ENCODE measurements around the gene PLAC9.
"Not testable (repeated sequence)": the region's sequence is repeated elsewhere in the genome, so short reads cannot be mapped to it uniquely, and the experiment has no call there.

The PLAC9 gene, protein sequence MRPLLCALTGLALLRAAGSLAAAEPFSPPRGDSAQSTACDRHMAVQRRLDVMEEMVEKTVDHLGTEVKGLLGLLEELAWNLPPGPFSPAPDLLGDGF

DNA sequence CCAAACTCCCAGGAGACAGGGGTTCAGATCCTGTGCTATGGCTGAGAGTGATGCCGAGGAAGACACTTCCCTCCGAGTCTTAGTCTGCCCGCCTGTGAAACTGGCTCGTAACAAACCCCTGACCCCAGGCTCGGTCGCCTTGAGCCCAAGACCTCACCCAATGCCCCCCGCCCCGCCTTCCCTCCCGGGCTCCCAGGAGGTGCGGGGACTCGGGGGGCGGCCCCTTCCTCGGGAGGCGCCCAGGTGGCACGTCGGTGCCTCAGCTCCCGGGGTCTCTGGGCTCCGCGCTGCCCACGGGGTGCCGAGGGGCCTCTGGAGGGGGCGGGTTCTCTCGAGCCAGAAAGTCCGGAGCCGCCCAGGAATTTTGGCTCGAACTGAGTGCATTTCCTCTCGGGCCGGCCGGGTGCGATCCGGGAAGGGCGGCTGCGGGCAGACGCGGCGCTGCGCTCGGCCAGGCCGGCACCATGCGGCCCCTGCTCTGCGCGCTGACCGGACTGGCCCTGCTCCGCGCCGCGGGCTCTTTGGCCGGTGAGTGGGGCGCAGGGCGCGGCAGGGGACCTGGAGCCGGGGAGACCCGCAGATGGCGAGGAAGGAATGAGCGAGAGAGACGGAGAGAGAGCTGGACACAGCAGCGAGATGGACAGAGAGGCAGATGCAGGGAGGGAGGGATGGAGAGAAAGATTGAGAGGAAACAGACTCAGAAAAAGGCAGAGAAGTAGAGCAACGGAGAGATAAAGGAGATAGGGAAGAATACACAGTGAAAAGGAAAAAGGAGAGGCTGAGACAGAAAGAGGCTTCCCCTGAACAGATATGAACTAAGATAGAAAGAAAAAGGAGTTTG lies at the start of gene PLAC9:
PLAC9 (plus strand) TSS at position 432 of the 841 bp plus-strand sequence; CDS start at position 465, 33 bp downstream.
- no peak for DNase-seq

DNA sequence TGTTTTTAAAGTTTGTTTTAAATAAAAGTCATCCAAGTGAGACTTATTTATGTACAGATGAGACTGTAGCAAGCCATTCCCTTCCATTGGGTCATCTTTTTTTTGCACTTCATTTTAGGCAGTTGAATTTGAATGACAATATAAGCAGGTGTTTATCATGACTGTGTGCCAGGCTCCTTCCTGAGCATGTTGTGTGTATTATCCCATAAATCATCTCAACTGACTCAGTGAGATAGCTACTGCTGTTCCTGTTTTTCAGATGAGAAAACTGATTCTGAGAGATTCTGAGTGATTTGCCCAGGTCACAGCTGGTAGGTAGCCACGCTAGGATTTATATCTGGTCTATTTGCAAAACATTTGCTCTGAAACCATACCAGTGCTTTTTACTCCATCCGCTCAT lies 42.4 kb upstream of the PLAC9 start:
- no peak for DNase-seq

DNA sequence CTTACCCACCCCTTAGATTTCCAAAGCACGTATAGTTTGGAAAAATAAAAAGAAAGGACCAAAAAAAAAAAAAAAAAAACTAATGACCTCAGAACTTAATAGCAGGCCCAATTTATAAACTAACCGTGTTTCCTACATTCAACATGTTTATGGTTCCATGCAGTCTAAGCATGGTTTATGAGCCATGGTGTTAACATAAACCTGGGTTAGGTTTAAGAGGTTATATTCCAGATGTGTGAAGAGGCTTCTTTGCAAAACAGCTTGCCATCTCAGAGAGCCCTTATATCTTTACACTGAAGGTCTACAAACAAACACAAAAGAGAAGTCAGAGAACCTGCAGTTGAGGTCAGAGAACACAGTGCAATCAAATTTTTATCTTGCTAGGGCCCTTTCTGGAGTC lies 38.3 kb upstream of the PLAC9 start:
- no peak for DNase-seq

DNA sequence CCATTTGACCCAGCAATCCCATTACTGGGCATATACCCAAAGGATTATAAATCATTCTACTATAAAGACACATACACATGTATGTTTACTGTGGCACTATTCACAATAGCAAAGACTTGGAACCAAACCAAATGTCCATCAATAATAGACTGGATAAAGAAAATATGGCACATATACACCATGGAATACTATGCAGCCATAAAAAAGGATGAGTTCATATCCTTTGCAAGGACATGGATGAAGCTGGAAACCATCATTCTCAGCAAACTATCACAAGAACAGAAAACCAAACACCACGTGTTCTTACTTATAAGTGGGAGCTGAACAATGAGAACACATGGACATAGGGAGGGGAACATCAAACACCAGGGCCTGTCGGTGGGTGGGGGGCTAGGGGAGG lies 34.3 kb upstream of the PLAC9 start:
- not testable (repeated sequence) for DNase-seq

DNA sequence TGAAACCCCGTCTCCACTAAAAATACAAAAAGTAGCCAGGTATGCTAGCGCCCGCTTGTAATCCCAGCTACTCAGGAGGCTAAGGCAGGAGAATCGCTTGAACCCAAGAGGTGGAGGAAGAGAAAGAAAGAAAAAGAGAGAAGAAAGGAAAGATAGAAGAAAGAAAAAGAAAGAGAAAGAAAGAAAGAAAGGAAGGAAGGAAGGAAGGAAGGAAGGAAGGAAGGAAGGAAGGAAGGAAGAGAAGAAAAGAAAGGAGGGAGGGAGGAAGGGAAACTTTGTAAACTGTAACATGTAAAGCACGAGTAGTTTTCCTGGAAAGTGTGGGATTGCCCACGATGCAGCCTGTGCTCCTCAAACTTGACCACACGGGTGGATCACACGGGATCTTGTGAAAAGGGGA lies 33.2 kb upstream of the PLAC9 start:
- not testable (repeated sequence) for DNase-seq

DNA sequence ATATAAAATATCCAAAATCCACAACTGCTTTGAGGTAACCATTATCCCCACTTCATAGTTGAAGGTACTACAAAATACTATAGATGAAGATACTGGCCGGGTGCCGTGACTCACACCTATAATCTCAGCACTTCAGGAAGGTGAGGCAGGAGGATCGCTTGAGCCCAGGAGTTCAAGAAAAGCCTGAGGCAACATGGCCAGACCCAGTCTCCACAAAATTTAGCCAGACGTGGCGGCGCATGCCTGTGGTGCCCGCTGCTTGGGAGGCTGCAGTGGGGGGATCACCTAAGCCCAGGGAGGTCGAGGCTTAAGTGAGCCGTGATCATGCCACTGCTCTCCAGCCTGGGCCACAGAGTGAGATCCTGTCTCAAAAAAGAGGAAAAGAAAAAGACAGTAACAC lies 32.4 kb upstream of the PLAC9 start:
- no peak for DNase-seq

DNA sequence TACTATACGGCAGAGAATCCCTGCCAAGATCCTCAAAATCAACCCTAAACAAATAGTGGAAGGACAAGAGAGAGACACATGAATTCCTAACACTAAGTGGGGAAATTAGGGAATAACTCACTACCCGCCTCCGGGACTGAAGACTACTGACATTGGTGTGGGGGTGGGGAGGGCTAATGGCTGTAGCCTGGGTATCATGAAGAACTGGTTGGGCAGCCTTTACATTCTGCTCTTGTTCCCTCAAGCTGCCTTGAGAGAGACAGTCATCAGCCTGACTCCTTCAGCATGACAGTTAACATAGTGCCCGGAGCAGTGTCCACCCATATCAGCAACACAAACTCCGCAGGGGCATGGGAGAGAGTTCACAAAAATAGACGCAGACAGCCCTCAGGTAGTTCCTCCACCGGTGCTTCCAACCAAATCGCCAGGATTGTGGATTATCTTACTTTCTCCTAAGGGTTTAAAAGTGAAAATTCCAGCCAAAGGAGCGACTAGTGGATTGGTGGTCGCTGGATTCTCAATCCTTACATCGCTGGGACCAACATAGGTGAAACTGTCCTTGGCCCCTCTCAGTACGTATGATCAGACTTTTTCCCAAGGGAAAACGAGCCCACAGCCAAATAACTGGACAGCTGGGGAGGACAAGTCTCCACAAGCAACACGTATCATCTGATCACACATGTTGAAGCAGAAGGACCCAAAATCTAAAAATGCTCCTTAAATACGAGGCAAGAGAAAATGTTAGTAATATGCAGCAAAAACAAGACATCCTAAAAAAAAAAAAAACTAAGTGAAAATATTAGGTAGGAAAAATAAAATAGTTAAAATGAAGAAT lies 31.5 kb upstream of the PLAC9 start:
- no peak for DNase-seq

DNA sequence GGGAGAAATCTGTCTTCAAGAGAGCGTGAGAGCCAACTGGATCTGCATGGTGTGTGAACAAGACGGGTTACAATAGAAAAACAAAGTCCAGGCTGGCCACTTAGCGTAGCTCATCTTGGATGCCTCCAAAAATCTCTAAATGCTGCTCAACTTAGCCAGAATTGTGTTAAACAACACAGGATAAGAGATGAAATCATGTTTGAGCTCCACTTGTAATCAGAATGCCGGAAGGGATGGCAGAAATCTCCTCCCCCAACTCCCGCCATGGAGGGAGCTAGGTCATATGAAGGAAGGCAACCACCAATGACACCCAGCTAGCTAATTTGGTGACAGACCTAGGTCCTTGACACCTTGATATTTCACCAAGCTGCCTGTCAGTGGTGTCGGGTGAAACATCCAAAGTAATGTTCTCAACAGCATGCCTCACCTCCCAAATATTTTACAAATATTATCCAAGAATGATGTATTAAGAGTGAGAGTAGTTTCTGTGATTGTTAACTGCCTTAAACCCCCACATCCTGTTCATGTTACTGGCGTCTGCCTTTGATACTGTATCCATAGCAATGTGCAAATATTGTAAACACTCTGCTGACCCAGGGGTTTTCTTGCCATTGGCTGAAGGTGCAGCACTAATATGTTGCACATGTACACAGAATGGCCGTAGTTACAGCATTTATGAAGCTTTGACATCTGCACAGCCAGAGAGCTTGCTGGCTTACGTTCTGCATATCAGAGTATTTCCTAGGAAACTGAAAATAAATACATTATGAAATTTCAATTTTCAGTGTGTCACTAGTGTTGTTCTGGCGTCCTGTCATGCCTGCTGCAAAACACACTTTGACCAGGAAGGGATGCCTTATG lies 28.2 kb upstream of the PLAC9 start:
- no peak for DNase-seq

DNA sequence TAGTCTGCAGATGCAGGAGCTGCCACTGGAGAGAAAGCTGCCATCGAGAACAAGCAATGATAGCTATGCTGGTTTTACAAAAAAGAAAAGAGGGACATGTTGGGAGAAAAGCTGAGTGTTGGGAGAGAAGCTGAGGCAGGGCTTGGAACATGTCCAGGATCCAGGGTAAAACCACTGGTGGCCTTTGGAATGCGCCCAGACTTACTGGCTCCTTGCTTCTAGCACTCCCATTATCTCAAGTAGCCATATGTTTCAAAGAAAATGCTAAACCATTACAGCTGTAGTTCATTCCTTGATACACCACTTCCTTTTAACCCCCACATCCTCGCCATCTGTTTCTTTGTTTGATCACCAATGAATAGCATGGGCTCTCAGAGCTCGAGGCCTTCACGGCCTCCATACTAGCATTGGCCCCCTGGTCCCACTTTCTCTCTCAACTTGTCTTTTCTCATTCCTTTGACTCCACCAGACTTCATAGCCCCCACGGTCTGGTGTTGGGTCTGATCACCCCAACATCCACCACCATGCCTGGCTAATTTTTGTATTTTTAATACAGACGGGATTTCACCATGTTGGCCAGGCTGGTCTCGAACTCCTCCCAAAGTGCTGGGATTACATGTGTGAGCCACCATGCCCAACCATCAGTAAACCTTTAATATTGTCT lies 23.8 kb upstream of the PLAC9 start:
- no peak for DNase-seq

DNA sequence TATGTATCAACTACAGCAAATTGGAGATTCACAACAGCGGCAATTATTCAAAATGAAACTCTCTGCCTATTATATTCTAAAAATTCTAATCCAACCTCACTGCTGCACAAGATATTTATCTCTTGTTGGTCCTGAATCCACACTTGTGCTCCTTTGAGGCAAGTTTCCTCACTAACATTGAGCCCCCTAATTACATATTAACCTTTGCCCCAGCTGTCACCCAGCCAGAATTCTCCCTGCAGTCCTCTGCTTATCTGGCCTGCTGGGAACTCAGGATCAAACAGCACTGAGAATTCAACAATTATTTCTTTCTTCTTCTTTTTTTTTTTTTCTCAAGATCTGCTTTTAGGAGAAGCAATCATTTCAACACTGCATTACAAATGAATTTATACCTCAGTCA lies 21.5 kb upstream of the PLAC9 start:
- DNase-seq = no peak

DNA sequence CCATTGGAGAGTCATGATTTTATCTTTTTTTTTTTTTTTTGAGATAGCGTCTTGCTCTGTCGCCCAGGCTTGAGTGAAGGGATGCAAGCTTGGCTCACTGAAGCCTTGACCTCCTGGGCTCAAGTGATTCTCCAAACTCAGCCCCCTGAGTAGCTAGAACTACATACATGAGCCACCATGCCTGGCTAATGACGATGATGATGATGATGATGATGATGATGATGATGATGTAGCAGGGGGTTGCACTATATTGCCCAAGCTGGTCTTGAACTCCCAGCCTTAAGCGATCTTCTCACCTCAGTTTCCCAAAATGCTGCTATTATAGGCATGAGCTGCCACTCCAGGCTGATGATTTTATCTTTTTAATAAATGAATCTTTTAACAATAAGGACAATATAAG lies 13.9 kb upstream of the PLAC9 start:
- DNase-seq = no peak

DNA sequence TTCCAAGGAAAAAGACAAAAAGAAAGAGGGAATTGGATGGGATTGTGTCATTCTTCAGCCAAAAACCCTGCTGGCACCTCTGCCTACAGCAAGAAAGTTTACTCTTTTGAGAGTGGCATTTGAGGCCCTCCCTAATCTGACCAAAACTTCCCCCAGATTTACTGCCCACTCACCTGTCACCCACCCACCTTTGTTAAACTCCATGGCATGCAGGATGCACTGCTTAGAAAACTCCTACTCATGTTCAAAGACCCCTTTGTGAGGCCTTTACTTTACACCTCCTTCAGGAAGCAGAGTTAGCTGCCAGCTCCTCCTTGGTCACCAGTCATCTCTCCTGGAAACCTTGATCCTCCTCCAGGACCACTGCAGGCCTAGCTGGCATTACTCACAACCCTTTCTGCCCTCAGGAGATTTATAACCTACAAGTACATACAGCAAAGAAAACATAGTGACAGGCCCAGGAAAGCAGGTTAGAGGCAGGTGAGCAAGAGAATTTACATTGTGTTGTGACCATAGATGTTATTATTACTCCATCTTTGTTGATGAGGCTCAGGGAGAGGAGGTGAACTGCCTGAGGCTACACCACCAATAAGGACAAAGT lies 10.3 kb upstream of the PLAC9 start:
- DNase-seq = no peak

DNA sequence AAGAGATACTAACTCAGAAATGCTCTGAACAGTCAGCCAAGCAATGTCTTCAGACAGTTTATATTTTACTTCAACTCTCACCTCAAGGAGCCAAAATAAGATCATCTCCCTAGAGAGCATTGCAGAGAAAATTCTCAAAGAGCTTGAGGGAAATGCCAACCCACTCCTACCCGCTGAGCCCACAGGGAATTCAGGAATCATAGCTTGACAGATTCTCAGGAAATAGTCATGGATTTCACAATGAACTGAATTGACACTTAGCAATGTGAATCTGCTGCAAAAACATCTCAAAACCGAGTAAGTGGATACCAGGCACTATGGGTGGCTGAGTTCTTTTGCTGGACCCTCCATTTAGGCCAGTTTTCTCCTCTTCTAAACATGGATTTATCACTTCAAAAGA lies 9.8 kb upstream of the PLAC9 start:
- DNase-seq = no peak

DNA sequence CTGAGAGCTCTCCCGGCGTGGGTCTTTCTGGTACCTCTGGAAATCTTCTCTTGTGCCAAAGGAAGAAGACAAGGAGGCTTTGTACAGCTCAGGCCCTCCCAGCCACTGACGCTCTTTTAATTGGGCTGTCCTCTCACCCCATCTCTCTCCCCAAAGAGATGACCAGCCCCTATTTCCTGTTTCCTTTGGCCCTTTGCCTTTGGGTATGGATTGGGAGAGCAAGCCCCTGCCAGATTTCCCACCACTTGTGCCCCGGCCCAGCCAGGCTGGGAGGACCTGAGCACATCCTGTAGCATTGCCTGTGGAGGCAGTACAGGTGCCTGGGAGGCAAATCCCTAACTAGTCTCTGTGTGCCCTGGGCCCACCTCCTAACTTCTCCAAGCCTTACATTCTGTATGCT lies 5.7 kb upstream of the PLAC9 start:
- DNase-seq = no peak

DNA sequence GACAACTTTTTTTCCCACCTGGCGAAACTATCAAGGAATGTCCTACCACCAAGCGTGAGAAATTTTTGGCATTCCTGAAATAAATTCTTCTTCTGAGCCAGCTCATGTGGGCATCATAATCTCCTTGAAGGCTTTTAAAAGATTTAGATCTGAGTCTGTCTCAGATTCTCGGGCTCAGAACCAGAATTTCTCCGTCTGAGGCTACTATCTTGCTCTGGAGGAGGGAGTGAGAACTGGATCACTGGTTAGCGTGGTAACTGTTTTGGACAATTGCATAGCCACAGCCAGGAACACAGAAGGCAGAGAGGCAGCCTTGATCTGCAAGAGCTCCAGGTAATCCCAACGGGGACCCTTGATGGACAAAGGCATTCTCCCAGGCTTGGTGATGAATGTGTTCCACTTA lies 1.0 kb upstream of the PLAC9 start:
- DNase-seq = no peak

DNA sequence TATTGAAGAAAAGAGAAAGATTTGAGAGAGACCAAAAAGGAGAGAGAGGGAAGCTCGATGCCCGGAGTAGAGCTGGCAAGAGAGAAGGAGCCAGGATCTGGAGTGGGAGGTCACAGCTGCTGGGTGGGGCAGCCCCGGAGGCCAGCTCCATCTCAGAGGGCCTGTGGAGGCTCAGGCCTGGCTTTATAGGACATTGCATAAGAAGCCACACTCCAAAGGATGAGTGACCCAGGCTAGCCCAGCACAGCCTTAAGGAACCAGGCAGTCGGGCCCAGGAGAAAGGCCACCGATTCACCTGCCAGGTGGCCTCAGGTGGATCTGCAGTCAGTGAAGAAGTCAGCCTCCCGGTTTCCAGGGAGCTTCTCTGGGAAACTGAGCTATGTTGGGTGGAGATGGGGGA lies 676 bp downstream of the PLAC9 start:
- no peak for DNase-seq

DNA sequence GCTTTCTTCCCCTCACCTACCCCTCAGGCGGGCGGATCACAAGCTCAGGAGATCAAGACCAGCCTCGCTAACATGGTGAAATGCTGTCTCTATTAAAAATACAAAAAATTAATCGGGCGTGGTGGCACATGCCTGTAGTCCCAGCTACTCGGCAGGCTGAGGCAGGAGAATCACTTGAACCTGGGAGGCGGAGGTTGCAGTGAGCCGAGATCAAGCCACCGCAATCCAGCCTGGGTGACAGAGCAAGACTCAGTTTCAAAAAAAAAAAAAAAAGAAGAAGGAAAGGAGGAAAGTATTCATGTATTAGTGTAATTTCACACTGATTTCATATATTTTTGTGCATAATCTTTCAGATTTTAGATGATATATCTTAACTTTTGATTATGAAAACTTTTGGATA lies 1.2 kb downstream of the PLAC9 start:
- not testable (repeated sequence) for DNase-seq

DNA sequence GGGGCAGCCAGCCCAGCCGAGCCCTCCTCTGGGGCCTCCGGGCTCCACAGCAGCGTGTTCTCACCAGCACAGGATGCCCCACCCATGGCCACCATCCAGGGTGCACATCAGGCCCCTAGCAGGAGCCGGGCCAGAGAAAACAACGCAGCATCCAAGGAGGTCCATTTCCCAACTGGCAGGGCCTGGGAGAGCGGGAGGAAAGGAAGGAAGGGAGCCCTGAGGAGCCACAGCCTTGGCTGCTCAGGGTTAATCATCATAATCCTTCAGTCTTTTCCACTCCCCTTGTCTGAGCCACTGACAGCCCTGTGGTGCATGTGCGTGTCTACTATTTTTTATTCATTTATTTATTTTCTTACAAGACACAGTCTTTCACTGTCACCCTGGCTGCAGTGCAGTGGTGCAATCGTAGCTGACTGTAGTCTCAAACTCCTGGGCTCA lies 3.6 kb downstream of the PLAC9 start:
- no peak for DNase-seq

DNA sequence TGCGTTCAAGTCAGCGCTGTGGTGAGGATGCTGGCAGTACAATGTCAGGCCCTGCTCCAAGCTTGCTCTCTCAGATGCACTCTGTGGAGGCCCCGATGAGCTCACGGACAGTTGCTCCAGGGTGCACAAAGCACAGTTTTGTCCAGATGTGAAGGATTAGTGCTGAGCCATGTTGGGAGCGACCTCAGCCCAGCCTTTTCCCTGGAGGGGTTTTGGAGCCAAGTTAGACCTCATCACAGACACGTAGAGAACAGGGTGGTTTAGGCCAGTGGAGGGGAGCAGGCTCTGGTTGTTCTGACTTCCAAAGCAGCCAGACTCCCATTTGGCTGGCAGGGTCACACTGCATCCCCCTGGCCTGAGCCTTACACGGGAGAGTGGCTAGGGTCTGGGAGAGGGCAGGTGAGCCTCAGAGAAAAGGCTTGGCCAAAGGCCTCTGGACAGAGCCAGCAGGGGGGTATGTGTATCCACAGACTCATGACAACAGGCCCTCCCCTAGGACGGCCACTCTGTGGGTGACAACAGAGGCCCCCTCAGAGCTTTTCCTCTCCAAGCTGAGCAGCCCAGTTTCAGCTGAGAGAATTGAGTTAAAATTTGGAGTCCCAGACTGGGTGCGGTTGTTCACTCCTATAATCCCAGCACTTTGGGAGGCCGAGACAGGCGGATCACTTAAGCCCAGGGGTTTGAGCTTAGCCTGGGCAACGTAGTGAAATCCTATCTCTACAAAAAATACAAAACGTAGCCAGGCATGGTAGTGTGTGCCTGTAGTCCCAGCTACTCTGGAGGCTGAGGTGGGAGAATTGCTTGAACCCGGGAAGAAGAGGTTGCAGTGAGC lies 4.7 kb downstream of the PLAC9 start:
- no peak for DNase-seq

DNA sequence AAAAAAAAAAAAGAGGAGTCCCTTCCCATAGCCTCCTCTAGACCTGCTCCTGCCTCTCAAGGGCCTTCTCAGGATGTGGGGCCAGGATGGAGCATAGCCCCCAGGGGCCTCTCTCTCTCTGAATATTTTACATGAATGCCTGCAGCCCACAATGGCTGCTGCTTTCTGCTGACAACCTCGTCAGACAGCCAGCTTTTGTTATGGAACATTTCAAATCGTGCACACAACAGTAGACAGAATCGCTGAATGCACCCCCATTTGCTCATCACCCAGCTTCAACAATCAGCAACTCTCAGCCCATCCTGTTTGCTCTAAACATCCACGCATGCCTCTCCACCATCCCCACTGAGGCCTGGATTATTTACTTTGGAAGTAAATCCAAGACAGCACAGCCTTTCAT lies 5.4 kb downstream of the PLAC9 start:
- DNase-seq = no peak

DNA sequence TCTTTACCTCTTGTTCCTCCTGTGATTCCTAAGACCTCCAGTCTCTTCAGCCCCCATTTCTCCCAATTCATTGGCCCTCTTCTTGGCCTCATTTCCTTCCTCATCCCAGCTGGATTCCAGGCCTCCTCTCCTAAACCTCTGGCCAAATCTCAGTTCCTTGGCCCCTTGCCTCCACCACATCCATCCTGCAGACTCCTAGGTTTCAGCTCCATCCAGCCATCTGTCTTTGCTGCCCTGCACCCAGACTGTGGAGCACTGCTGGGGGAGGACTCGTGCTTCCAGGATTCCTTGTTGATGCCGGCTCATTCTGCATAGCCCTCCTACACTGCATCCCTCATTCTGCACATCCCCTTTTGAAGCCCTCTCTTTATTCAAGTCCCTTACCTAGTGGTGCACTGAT lies 6.7 kb downstream of the PLAC9 start:
- no peak for DNase-seq

Data from OCI-M1 (cell line).